Measurements from ENCODE around the gene ZNF566.
"Not testable (repeated sequence)": the region's sequence is repeated elsewhere in the genome, so short reads cannot be mapped to it uniquely, and the experiment has no call there.

Gene ZNF566

DNA sequence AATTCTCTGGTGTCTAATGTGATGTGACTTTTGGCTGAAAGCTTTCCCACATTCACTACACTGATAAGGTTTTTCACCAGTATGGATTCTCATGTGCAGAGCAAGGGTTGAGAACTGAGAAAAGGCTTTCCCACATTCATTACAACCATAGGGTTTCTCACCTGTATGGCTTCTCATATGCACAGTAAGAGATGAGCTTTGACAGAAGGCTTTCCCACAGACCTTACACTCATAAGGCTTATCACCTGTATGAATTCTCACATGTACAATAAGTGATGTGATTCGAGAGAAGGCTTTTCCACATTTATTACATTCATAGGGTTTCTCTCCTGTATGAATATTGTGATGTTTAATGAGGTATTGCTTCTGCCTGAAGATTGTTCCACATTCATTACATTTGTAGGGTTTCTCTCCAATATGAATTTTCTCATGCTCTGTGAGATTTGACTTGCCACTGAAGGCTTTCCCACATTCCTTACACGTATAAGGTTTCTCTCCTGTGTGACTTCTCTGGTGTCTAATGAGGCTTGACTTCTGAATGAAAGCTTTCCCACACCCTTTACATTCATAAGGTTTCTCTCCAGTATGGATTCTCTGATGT is 24.8 kb upstream of the ZNF566 start:
- no peak for DNase-seq (ENCODE audit: low spot score)
- TF ChIP-seq, protein P1, sequence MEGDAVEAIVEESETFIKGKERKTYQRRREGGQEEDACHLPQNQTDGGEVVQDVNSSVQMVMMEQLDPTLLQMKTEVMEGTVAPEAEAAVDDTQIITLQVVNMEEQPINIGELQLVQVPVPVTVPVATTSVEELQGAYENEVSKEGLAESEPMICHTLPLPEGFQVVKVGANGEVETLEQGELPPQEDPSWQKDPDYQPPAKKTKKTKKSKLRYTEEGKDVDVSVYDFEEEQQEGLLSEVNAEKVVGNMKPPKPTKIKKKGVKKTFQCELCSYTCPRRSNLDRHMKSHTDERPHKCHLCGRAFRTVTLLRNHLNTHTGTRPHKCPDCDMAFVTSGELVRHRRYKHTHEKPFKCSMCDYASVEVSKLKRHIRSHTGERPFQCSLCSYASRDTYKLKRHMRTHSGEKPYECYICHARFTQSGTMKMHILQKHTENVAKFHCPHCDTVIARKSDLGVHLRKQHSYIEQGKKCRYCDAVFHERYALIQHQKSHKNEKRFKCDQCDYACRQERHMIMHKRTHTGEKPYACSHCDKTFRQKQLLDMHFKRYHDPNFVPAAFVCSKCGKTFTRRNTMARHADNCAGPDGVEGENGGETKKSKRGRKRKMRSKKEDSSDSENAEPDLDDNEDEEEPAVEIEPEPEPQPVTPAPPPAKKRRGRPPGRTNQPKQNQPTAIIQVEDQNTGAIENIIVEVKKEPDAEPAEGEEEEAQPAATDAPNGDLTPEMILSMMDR (IDR thresholded peaks at IDR 0.05; ENCODE audit: extremely low read depth, missing control alignments), result no peak

DNA sequence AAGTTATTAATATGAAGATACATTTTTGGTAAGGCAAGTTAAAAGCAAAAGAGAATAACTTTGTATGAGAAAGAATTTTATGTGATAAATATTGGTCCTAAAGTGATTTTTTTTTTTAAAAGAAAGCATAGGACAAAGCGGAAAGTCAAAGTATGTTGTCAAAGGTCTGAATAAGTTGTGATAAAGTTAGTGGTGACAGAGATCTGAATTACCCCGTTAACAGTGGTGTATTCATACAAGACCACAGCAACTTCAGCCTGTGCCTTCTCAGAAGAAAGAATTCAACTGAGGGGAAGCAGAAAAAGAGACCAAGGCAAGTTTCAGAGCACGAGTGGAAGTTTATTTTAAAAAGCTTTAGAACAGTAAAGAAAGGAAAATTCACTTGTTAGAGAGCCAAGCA is 19.0 kb upstream of the ZNF566 start:
- TF ChIP-seq, protein P1 (IDR thresholded peaks at IDR 0.05; ENCODE audit: extremely low read depth, missing control alignments), result no peak

DNA sequence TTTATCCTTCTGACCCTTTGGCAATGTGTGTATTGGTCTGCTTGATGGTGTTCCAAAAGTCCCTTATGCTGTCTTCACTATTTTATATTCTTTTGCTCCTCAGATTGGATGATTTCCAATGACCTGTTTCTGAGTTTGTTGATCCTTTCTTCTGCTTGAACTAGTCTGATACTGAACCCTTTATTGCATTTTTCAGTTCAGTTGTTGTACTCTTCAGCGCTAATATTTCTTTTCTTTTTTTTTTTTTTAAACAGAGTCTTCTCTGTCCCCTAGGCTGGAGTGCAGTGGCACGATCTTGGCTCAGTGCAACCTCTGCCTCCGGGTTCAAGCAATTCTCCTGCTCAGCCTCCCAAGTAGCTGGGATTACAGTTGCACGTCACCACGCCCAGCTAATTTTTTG is 12.6 kb upstream of the ZNF566 start:
- TF ChIP-seq, protein P1 (IDR thresholded peaks at IDR 0.05; ENCODE audit: extremely low read depth, missing control alignments), result no peak
- DNase-seq (ENCODE audit: low spot score), result no peak

More for the DNA sequence above, 19.0 kb upstream of the ZNF566 start:
- no peak for DNase-seq (ENCODE audit: low spot score)

DNA sequence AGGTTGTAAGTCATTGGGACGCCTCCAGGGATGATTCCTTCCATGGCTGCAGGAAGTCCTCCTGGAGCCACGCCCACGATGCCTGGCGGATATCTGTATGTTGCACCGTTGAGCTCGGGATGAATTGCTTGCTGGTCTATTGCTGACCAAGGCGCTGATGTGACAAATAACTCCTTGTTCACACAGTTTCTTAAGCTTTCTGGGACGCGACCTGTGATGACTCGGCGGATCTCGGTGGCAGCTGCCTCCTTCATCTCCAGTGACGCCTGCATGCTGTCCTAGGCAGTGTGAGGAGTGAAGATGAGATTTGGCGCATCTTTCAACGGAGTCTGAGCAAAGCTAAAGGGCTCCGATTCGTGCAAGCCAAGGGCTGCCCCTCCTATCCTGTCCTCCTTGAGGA is 7.6 kb upstream of the ZNF566 start:
- TF ChIP-seq, protein P1 (IDR thresholded peaks at IDR 0.05; ENCODE audit: extremely low read depth, missing control alignments), result no peak
- DNase-seq (ENCODE audit: low spot score), result no peak

DNA sequence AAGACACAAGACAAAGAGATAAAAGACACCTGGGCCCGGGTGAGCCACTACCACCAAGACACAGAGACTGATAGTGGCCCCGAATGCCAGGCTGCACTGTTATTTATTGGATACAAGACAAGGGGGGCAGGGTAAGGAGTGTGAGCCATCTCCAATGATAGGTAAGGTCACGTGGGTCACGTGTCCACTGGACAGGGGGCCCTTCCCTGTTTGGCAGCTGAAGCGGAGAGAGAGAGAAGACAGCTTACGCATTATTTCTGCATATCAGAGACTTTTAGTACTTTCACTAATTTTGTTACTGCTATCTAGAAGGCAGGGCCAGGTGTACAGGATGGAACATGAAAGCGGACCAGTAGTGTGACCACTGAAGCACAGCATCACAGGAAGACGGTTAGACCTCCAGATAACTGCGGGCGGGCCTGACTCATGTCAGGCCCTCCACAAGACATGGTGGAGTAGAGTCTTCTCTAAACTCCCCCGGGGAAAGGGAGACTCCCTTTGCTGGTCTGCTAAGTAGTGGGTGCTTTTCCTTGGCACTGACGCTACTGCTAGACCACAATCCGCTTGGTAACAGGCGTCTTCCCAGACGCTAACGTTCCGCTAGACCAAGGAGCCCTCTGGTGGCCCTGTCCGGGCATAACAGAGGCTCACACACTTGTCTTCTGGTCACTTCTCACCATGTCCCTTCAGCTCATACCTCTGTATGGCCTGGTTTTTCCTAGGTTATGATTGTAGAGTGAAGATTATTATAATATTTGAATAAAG is 3.5 kb upstream of the ZNF566 start:
- DNase-seq (ENCODE audit: low spot score), result peak; percentile 17

DNA sequence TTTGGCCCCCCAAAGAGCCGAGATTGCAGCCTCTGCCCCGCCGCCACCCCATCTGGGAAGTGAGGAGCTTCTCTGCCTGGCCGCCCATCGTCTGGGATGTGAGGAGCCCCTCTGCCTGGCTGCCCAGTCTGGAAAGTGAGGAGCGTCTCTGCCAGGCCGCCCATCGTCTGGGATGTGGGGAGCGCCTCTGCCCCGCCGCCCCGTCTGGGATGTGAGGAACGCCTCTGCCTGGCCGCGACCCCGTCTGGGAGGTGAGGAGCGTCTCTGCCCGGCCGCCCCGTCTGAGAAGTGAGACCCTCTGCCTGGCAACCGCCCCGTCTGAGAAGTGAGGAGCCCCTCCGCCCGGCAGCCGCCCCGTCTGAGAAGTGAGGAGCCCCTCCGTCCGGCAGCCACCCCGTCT is 1.5 kb upstream of the ZNF566 start:
- DNase-seq (ENCODE audit: low spot score), result not testable (repeated sequence)

DNA sequence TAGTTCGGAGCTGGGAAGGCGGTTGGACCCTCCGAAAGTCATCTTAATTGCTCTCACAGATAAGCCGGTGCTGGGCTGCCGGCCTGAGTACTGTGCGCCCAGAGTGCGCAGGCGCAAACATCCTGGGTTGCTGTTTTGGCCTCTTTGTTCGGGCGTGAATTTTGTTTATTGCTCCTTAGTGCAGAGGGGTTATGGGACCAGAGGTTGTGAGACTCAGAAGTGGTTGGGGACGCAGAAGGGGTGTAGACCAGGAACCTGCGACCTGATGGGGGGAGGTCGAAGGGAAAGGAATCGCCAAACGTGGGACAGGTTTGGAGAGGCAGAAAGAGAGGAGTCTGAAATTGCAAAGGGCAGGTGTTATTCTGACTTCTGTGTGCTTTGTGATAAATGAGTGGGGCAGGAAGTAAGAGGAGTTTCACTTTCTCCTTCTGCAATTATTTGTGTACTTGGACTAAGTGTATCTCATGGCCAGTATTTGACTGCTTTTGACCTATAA is 607 bp upstream of the ZNF566 start:
- TF ChIP-seq, protein P1 (IDR thresholded peaks at IDR 0.05; ENCODE audit: extremely low read depth, missing control alignments), result no peak
- DNase-seq (ENCODE audit: low spot score), result peak; percentile 86

DNA sequence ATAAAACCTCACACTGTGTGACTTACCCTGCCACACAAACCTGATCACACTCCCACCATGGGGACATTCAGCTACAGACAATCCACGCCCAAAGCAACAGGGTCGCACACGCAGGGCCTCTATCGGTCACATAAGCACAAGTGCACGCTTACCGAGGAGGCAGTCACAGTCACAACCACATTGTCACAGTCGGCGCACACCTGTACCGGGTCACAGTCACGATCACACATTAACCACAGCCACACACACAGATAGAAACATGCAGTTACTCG is 579 bp downstream of the ZNF566 start:
- TF ChIP-seq, protein P1 (IDR thresholded peaks at IDR 0.05; ENCODE audit: extremely low read depth, missing control alignments), result no peak
- DNase-seq (ENCODE audit: low spot score), result peak; percentile 49

Measured in GM20000 (cell line).